Stimulated activated CD8-positive, alpha-beta memory T cell treated with anti-CD3 and anti-CD28 coated beads, Interleukin-12 subunit alpha, Interleukin-12 subunit beta, amount 100 ng/mL, for 24 hours (primary cell): ENCODE measurements around the gene CLSTN1.
"Not testable (repeated sequence)": the region's sequence is repeated elsewhere in the genome, so short reads cannot be mapped to it uniquely, and the experiment has no call there.

ENCODE experiments used
- DNase-seq: peaks from one replicate; pipeline ENCODE4 v3.0.0-alpha.2; 2020; ENCODE audit errors: extremely low read depth

The CLSTN1 gene

GRCh38 chr1:9825093-9826074 is 1.6 kb upstream of the CLSTN1 start:
- DNase-seq, result no peak

GRCh38 chr1:9824702-9825089 is 931 bp upstream of the CLSTN1 start:
- no peak for DNase-seq

- DNase-seq, result no peak
These were observed 147 bp downstream of the CLSTN1 start for GRCh38 chr1:9823693-9823942.

DNA sequence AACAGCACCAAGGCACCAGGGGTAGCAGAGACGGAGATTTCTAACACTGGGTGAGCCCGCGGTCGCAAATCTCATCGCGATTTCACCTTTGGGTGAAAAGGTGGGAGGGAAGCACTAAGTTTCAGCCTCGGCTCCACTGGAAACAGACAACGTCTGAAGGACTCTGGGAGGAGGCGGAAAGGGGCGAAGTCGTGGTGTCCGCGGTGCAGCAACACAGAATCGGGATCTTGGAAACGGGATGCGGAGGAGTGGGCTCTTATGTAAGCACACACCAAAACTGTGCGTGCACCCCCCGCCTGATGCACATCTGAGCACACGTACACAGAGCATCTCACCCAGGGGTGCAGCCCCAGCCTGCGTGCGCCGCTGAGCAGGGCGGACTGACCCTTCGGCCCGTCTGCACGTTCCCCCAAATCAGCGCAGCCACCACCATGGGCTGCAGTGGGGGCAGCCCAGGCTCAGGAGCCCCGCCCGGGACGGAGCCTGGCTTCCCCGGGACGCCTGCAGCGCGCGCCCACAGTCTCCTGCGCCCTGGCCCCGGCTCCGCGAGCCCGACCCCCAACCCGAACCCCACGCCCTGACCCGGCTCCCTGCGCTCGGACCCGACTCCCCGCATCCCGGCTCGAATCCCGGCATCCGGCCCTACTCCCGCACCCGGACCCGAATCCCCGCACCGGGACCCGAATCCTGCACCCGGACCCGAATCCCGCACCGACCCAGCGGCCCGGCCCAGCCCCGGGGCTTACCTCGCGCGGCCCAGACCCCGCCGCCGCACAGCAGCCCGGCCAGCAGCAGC is 670 bp downstream of the CLSTN1 start:
- no peak for DNase-seq

GRCh38 chr1:9822490-9822889 is 1.3 kb downstream of the CLSTN1 start:
- DNase-seq, result no peak

DNA sequence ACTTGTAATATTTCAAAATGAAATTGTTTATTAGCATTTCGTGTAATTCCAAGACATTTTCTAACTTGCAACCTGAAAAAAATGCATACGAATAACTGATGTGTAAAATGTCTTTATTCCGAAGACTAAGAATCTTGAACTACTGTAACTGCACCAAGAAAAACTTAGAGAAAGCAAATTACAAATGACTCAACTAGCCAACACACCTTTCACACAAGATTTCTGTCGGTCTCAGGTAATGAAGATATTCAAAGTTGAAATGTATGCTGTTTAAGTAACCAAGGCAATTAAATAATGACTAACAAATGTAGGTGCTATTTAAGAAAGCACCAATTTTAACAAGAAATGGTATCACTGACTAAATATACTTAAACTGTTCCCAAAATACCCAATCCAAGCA is 2.1 kb downstream of the CLSTN1 start:
- no peak for DNase-seq

- no peak for DNase-seq
These were observed 3.2 kb downstream of the CLSTN1 start for GRCh38 chr1:9820521-9820920.

DNA sequence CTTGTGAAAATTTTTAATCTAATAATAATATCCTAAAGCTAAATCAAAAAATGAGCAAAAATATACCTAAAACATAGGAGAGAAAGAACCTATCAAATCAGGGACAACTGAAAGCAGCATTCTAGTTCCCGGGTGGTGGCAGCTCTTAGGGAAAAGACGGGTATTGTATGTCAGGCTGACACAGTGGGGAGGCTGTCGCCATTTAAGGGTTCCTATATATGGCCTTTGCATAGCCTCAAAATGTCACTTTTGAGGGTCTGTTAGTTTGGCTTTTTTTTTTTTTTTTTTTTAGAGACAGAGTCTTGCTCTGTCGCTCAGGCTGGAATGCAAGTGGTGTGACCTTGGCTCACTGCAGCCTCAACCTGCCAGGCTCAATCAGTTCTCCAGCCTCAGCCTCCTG is 6.0 kb downstream of the CLSTN1 start:
- no peak for DNase-seq

DNA sequence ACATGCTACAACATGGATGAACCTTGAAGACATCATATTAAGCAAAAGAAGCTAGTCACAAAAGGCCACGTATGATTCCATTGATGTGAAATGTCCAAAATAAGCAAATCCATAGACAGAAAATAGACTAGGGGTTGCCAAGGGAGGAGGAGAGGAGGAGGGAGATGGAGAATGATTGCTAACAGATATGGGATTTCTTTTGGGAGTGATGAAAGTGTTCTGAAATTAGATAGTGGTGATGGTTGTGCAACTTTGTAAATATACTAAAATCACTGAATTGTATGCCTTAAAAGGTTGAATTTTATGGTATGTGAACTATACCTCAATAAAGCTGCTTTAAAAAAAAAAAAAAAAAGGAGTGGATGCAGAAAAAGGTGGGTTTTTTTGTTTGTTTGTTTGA is 7.6 kb downstream of the CLSTN1 start:
- no peak for DNase-seq

- DNase-seq, result no peak
These were observed 8.6 kb downstream of the CLSTN1 start for GRCh38 chr1:9815150-9815549.

DNA sequence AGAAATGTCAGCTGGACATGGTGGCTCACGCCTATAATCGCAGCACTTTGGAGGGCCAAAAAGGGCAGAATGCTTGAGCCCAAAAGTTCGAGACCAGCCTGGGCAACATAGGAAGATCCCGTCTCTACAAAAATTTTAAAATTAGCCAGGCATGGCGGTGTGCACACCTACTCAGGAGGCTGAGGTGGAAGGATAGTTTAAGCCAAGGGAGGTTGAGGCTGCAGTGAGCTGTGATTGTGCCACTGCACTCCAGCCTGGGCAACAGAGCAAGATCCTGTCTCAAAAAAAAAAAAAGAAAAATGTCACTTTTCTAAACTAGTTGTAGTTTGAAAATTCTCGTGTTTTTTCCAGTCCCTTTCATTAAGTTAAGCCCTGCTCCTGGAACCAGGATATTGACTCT is 9.1 kb downstream of the CLSTN1 start:
- no peak for DNase-seq

GRCh38 chr1:9811239-9811966 is 12.4 kb downstream of the CLSTN1 start:
- DNase-seq, result no peak

- DNase-seq, result no peak
These were observed 14.7 kb downstream of the CLSTN1 start for GRCh38 chr1:9809100-9809510.

DNA sequence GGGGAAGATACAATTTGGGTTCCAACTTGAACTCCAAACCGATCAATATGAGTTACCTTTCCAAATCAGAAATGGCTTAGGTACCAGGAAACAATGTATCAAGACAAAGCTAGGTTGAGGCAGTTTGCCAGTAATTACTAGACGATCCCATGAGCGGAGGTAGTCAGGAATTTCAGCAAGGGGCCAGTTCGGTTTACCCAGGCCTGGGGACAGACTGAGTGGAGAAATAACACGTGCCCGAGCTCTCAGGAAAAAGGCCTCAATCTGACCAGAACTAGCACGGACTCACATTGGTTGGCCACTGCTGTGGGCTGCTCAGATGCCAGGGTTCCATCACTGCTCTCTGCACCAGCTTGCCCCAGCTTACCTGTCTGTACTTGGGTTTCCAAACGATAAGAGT is 15.3 kb downstream of the CLSTN1 start:
- DNase-seq, result no peak

DNA sequence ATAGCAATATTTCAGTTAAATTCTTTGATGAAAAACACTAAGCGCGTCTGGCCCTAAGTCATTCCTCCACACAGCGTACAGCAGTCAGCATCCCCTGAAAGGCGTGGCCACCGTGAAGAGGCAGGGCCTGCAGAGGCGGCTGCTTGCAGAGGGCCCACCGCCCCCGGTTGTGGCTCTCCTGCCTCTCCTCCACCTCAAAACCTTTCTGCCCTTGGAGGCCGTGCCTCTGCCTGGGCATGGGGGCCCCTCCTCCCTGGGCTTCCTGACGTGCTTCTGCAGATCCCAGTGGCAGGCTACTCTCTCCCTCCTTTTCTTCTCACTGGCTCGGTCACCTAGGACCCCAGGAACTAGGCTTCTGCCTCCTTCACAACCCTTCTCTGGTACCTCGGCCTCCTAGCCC is 16.2 kb downstream of the CLSTN1 start:
- DNase-seq, result no peak

GRCh38 chr1:9805972-9806371 is 17.8 kb downstream of the CLSTN1 start:
- DNase-seq, result not testable (repeated sequence)

DNA sequence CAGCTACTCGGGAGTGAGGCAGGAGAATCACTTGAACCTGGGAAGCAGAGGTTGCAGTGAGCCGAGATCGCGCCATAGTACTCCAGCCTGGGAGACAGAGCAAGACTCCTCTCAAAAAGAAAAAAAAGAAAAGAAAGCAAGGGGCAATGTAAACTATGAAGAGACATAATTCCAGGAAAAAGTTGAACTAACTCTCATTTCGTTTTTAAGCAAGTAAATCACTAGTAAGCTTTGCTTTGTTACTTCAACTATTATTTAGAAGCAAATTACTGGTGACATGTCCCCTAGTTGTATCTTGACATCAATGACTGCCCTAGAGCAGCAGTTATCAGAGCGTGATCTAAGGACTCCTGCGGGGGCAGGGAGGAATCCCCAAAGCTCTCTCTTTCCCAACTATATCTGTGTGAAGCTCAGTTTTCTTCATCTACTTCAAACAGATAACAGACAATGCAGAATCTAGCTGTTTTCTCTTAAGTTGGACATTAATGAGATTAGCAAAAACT is 18.7 kb downstream of the CLSTN1 start:
- DNase-seq, result no peak

DNA sequence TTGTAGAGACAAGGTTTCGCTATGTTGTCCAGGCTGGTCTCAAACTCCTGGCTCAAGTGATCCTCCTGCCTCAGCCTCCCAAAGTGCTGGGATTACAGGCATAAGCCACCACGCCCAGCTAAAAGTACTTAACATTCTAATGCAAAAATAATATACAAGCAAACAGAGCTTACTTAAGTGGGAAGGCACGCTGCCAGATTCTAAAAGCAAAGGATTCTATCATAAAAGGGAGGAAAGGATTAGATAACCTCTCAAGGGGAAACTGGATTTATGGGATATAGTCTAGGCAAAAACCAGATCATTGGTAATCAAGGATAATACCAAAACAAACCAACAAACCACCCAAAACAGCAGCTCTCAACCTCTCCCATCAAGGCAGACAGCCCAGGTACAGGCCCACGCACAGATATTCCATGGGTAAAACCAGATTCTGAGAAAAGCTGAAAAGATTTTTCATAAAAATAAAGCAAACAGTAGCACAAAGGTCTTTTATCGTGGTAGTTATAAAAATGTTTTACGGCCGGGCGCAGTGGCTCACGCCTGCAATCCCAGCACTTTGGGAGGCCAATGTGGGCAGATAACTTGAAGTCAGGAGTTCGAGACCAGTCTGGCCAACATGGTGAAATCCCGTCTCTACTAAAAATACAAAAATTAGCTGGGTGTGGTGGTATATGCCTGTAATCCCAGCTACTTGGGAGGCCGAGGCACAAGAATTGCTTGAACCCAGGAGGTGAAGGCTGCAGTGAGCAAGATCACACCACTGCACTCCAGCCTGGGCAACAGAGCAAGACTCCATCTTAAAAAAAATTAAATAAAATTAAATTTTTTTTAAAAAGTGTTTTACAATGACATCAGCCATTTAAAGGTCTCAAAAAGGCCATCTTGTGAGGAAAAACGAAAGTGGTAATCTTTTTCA is 20.5 kb downstream of the CLSTN1 start:
- DNase-seq, result not testable (repeated sequence)

DNA sequence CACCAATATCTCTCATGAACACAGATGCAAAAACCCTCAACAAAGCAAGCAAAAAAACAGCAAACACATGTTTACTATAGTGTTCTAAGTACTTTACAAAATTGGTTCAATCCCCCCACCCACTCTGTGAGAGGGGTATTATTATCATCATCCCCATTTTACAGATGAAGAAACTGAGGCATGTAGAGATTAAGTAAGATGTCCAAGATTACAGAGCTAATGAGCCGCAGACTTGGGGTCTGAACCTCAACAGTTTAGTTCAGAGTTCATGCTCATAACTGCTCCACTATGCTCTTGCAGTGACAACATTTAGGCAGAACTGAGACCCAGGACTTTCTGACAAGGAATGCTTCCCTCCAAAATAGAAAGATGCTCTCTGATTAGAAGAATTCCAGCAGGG is 21.9 kb downstream of the CLSTN1 start:
- DNase-seq, result no peak

GRCh38 chr1:9798236-9799130 is 25.3 kb downstream of the CLSTN1 start:
- DNase-seq, result no peak
